WTC11 (cell line): ENCODE results near the gene ZC3H14.
A peak's percentile ranks its signal among the peaks of the same experiment; 100 is the strongest.

Experiments
- ATF1 ChIP-seq: sonication (generic); formaldehyde crosslinking; IDR thresholded peaks from 2 replicates; pipeline ENCODE4 v1.8.1; 2023; ENCODE audit warnings: mild to moderate bottlenecking, moderate library complexity, missing genetic modification reagents
- CREB1 ChIP-seq: sonication (generic); formaldehyde crosslinking; IDR thresholded peaks from 2 replicates; pipeline ENCODE4 v1.8.0; 2023; ENCODE audit warnings: mild to moderate bottlenecking, missing genetic modification reagents
- ELF4 ChIP-seq: sonication (generic); formaldehyde crosslinking; IDR thresholded peaks from 2 replicates; pipeline ENCODE4 v1.8.1; 2022; ENCODE audit warnings: low read depth, mild to moderate bottlenecking, moderate library complexity, missing genetic modification reagents
- NR3C1 ChIP-seq: sonication (generic); formaldehyde crosslinking; conservative IDR thresholded peaks from 2 replicates; pipeline ENCODE4 v1.8.1; 2023; ENCODE audit warnings: low read depth, mild to moderate bottlenecking, missing genetic modification reagents
- TEAD4 ChIP-seq: sonication (generic); formaldehyde crosslinking; IDR thresholded peaks from 2 replicates; pipeline ENCODE4 v1.8.0; 2022; ENCODE audit warnings: mild to moderate bottlenecking, missing genetic modification reagents
- TP53 ChIP-seq: sonication (generic); formaldehyde crosslinking; IDR thresholded peaks from 2 replicates; pipeline ENCODE4 v1.8.1; 2023; ENCODE audit warnings: mild to moderate bottlenecking, missing genetic modification reagents
- ZNF121 ChIP-seq: sonication (generic); formaldehyde crosslinking; IDR thresholded peaks from 2 replicates; pipeline ENCODE4 v1.8.0; 2023; ENCODE audit warnings: missing genetic modification reagents
- ZNF138 ChIP-seq: sonication (generic); formaldehyde crosslinking; conservative IDR thresholded peaks from 2 replicates; pipeline ENCODE4 v1.8.1; 2022; ENCODE audit warnings: mild to moderate bottlenecking, moderate library complexity, missing genetic modification reagents
- TF ChIP-seq, protein P1 (sequence below): fragments of 200-600 bp; IDR thresholded peaks from 2 replicates; pipeline ENCODE4 v1.8.0; 2022; ENCODE audit warnings: antibody characterized with exemption
- TF ChIP-seq, protein P2 (sequence below): sonication (generic); formaldehyde crosslinking; IDR thresholded peaks from 2 replicates; pipeline ENCODE4 v1.8.1; 2022; ENCODE audit warnings: mild to moderate bottlenecking, moderate library complexity, missing genetic modification reagents
- TF ChIP-seq, protein P3 (sequence below): sonication (generic); formaldehyde crosslinking; IDR thresholded peaks from 2 replicates; pipeline ENCODE4 v1.8.1; 2023; ENCODE audit warnings: mild to moderate bottlenecking, missing genetic modification reagents, moderate library complexity

DNA sequence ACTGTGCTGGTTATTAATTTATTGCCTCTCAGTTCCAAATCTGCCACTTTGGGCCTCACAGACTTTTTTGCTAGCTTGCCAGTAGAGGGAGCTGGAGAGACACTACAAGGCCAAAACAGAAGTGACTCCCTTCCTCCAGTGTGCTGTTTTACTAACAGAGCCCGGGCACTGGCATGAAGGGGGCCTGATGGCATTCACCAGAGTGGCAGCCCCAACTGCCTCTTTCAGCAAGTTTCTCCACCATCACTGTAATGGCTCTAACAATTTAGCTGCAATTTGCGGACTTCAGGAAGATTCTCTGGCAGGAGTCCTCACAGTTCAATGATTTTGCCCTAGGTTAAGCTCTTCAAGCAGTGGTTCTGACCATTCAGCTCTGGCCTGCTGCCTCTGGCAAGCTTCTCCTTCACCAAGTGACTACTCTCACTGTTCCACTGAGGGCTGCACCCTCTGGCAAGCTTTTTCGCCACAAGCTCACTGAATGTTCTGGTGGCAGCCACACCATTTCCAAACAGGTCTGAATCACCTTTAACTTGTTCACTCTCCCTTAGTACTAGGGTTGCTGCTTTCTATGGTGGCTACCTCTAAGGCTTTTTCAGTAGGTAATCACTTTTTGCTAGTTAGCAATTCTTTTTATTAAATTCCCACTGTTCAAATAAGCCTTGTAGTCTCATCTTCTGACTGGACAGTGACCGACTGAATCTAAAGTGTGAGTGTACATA, 104.9 kb downstream of the ZC3H14 start:
- TF ChIP-seq, protein P1, sequence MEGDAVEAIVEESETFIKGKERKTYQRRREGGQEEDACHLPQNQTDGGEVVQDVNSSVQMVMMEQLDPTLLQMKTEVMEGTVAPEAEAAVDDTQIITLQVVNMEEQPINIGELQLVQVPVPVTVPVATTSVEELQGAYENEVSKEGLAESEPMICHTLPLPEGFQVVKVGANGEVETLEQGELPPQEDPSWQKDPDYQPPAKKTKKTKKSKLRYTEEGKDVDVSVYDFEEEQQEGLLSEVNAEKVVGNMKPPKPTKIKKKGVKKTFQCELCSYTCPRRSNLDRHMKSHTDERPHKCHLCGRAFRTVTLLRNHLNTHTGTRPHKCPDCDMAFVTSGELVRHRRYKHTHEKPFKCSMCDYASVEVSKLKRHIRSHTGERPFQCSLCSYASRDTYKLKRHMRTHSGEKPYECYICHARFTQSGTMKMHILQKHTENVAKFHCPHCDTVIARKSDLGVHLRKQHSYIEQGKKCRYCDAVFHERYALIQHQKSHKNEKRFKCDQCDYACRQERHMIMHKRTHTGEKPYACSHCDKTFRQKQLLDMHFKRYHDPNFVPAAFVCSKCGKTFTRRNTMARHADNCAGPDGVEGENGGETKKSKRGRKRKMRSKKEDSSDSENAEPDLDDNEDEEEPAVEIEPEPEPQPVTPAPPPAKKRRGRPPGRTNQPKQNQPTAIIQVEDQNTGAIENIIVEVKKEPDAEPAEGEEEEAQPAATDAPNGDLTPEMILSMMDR, result peak; percentile 69; the same call in 1 of the 2 replicates
- TF ChIP-seq ZNF121 (CRISPR knock-in tag) (no peak), TP53 (CRISPR knock-in tag) (no peak), TEAD4 (CRISPR knock-in tag) (no peak), NR3C1 (no peak), ATF1 (CRISPR knock-in tag) (no peak), CREB1 (no peak), ZNF138 (CRISPR knock-in tag) (no peak), ELF4 (CRISPR knock-in tag) (no peak)
- TF ChIP-seq, protein P2, sequence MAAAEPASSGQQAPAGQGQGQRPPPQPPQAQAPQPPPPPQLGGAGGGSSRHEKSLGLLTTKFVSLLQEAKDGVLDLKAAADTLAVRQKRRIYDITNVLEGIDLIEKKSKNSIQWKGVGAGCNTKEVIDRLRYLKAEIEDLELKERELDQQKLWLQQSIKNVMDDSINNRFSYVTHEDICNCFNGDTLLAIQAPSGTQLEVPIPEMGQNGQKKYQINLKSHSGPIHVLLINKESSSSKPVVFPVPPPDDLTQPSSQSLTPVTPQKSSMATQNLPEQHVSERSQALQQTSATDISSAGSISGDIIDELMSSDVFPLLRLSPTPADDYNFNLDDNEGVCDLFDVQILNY (CRISPR knock-in tag), result no peak
- TF ChIP-seq, protein P3, sequence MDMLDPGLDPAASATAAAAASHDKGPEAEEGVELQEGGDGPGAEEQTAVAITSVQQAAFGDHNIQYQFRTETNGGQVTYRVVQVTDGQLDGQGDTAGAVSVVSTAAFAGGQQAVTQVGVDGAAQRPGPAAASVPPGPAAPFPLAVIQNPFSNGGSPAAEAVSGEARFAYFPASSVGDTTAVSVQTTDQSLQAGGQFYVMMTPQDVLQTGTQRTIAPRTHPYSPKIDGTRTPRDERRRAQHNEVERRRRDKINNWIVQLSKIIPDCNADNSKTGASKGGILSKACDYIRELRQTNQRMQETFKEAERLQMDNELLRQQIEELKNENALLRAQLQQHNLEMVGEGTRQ (CRISPR knock-in tag), result no peak
